GM12878 (cell line): ENCODE measurements around the gene PCLAF. TPM values are rescaled to one million over a fixed set of nuclear protein-coding genes. Genes with fewer than 3 reads are reported as not detected.

Source experiments
- ATAC-seq: fragments of 200-7000 bp; cut with Tn5 transposase; 3 replicates; pipeline ENCODE4 v1.9.1; 2020; ENCODE audit warnings: mild to moderate bottlenecking, moderate library complexity
- BruUV-seq: library from RNA; stranded (reverse); fragments of 400-500 nt; replicated peaks from 2 replicates; lab custom pipeline; 2021; lab: Mats Ljungman, UMichigan
- CTCF ChIA-PET: fragments of 300-600 bp; sonication (Branson Sonifier 250); formaldehyde crosslinking; extraction: SDS; loops from one replicate; lab custom pipeline; 2021; ENCODE audit warnings: inconsistent platforms; lab: Yijun Ruan, JAX
- POLR2A ChIA-PET: fragments of 350-600 bp; formaldehyde crosslinking; extraction: SDS; loops from one replicate; lab custom pipeline; 2021; ENCODE audit warnings: inconsistent platforms; lab: Charles Lee
- RAD21 ChIA-PET: fragments of 300-600 bp; sonication (Branson Sonifier 250); formaldehyde crosslinking; loops from one replicate; lab custom pipeline; 2023; ENCODE audit warnings: antibody characterized with exemption; ENCODE audit not compliant: unreplicated experiment; lab: Charles Lee
- SMC1A ChIA-PET: fragments of 300-600 bp; sonication (Branson Sonifier 250); formaldehyde crosslinking; loops from one replicate; lab custom pipeline; 2023; ENCODE audit not compliant: unreplicated experiment, uncharacterized antibody; lab: Charles Lee
- DNase-seq: peaks from one replicate; pipeline ENCODE4 v3.0.0-alpha.2; 2011; ENCODE audit warnings: low read depth, low spot score
- FAIRE-seq: peaks from 3 replicates; lab custom pipeline; 2011; peaks lifted over from hg19 to GRCh38; lab: Jason Lieb, UNC
- H2AFZ ChIP-seq: 2 replicates; pipeline ENCODE4 v1.6.0; 2011; ENCODE audit warnings: low read depth, low read length, control low read depth; ENCODE audit not compliant: control insufficient read depth
- H3K27ac ChIP-seq: 2 replicates; pipeline ENCODE4 v1.5.1; 2011; ENCODE audit warnings: control low read depth; ENCODE audit not compliant: control insufficient read depth, insufficient read depth
- H3K27me3 ChIP-seq, 2 experiments: replicated peaks in 1 of 2; 2 replicates each; pipeline versions ENCODE4 v1.6.0 to v1.6.1; 2011; ENCODE audit warnings: low read length in 1 of 2; ENCODE audit not compliant: control insufficient read depth in 2 of 2, insufficient read depth in 2 of 2
- H3K36me3 ChIP-seq, 2 experiments: 2 replicates each; pipeline ENCODE4 v1.5.1; 2011; ENCODE audit warnings: low read length in 1 of 2; ENCODE audit not compliant: control insufficient read depth in 2 of 2, insufficient read depth in 2 of 2
- H3K4me1 ChIP-seq: 2 replicates; pipeline ENCODE4 v1.6.1; 2011; ENCODE audit warnings: mild to moderate bottlenecking, low read length, moderate library complexity, mixed read lengths; ENCODE audit not compliant: control insufficient read depth, insufficient read depth
- H3K4me2 ChIP-seq: 2 replicates; pipeline ENCODE4 v1.6.0; 2011; ENCODE audit warnings: control low read depth; ENCODE audit not compliant: control insufficient read depth, insufficient read depth
- H3K4me3 ChIP-seq: fragments of 200-600 bp; sonication (generic); 2 replicates; pipeline ENCODE4 v1.5.1; 2016
- H3K79me2 ChIP-seq: 2 replicates; pipeline ENCODE4 v1.6.0; 2011; ENCODE audit warnings: low read length; ENCODE audit not compliant: control insufficient read depth, insufficient read depth
- H3K9ac ChIP-seq: 2 replicates; pipeline ENCODE4 v1.8.0; 2011; ENCODE audit warnings: low read length, control low read depth, mixed read lengths; ENCODE audit not compliant: control insufficient read depth, insufficient read depth
- H3K9me3 ChIP-seq: replicated peaks from 3 replicates; pipeline ENCODE4 v1.5.1; 2011; ENCODE audit warnings: mild to moderate bottlenecking, low read length; ENCODE audit not compliant: control insufficient read depth, insufficient read depth
- H4K20me1 ChIP-seq: 2 replicates; pipeline ENCODE4 v1.6.0; 2011; ENCODE audit not compliant: control insufficient read depth, insufficient read depth
- BRCA1 ChIP-seq: IDR thresholded peaks from 2 replicates; pipeline ENCODE4 v1.6.1; 2011; ENCODE audit warnings: low read depth, low read length, improper control_type of control experiment
- GATAD2B ChIP-seq: fragments of 450-650 bp; conservative IDR thresholded peaks from 2 replicates; pipeline ENCODE4 v1.6.1; 2017; ENCODE audit warnings: low read depth, mild to moderate bottlenecking, moderate library complexity
- HDAC6 ChIP-seq: fragments of 200-600 bp; sonication (generic); IDR thresholded peaks from one replicate; pipeline ENCODE4 v1.8.0; 2017; ENCODE audit warnings: antibody characterized with exemption; ENCODE audit not compliant: unreplicated experiment
- NFYB ChIP-seq: IDR thresholded peaks from 2 replicates; pipeline ENCODE4 v1.6.1; 2011; ENCODE audit warnings: low read depth, mild to moderate bottlenecking, low read length, improper control_type of control experiment, moderate library complexity; ENCODE audit not compliant: insufficient read depth
- RAD21 ChIP-seq: IDR thresholded peaks from 2 replicates; pipeline ENCODE4 v1.6.1; 2011; ENCODE audit warnings: mild to moderate bottlenecking, low read depth, low read length, moderate library complexity; ENCODE audit not compliant: insufficient read depth
- RUNX3 ChIP-seq: IDR thresholded peaks from 2 replicates; pipeline ENCODE4 v1.6.1; 2012; ENCODE audit warnings: low read length, inconsistent platforms
- TAF1 ChIP-seq: IDR thresholded peaks from 2 replicates; pipeline ENCODE4 v1.6.1; 2011; ENCODE audit warnings: mild to moderate bottlenecking, low read depth, low read length, borderline replicate concordance
- TCF7 ChIP-seq: IDR thresholded peaks from 2 replicates; pipeline ENCODE4 v1.6.1; 2014; ENCODE audit warnings: antibody characterized with exemption, borderline replicate concordance
- ZBTB33 ChIP-seq: fragments of 450-650 bp; IDR thresholded peaks from 2 replicates; pipeline ENCODE4 v1.6.1; 2017; ENCODE audit warnings: mild to moderate bottlenecking
- ZBTB4 ChIP-seq: fragments of 450-650 bp; formaldehyde crosslinking; IDR thresholded peaks from 2 replicates; pipeline ENCODE4 v1.4.0; 2022; ENCODE audit warnings: mild to moderate bottlenecking, moderate library complexity
- ZZZ3 ChIP-seq: IDR thresholded peaks from 2 replicates; pipeline ENCODE4 v1.6.1; 2011; ENCODE audit warnings: low read depth; ENCODE audit not compliant: control insufficient read depth, insufficient read length
- WGBS: methylation state at CpG from one replicate; pipeline ENCODE4 v1.1.6; 2016; ENCODE audit warnings: low lambda C conversion rate; ENCODE audit not compliant: insufficient replicate concordance, insufficient coverage; ENCODE audit errors: missing lambda C conversion rate; 5-methylcytosine and 5-hydroxymethylcytosine counted together
- in situ Hi-C: fragments of 300-500 bp; cut with MboI; formaldehyde crosslinking; loops from 9 replicates; pipeline ENCODE4 v1.14.3; 2018; ENCODE audit warnings: mixed read lengths
- intact Hi-C: fragments of 100-400 bp; cut with micrococcal nuclease; formaldehyde crosslinking; loops from one replicate; pipeline ENCODE4 v1.14.2; 2022; ENCODE audit not compliant: unreplicated experiment
- polyA plus RNA-seq, 11 experiments: library from polyadenylated mRNA; depleted of rRNA in 4 of 11; unstranded in 6 of 11; stranded (reverse) in 5 of 11; fragments of >200 nt; fragmentation: Nextera tagmentation in 4 of 11; fragmentation: Illumina TruSeq in 1 of 11; extraction: Ambion mirVana in 4 of 11; extraction: Trizol in 1 of 11; gene quantifications; 1 replicate in 1 of 11; 2 replicates in 10 of 11; pipeline versions ENCODE4 v1.2.1 to v1.2.3, GENCODE V29; 2011 to 2016; ENCODE audit warnings: inconsistent platforms in 2 of 11, missing spikeins in 2 of 11, low read depth in 1 of 11
- total RNA-seq, 4 experiments: library from RNA; depleted of rRNA in 3 of 4; stranded (reverse); fragments of >200 nt in 3 of 4; fragmentation: Illumina TruSeq in 1 of 4; extraction: Trizol in 1 of 4; gene quantifications; 2 replicates each; pipeline versions ENCODE4 v1.2.1 to v1.2.3, GENCODE V29; 2013 to 2021
- TF ChIP-seq, protein P1 (sequence below): fragments of 450-650 bp; IDR thresholded peaks from 2 replicates; pipeline ENCODE4 v1.6.1; 2017; ENCODE audit warnings: mild to moderate bottlenecking, moderate library complexity

The PCLAF gene
- total and polyA plus RNA-seq, 10 of the 15 experiments (the other 5 are each of a cell fraction or from before 2014, with no cell fraction given): 79.0 to 627 (median 343) TPM

DNA sequence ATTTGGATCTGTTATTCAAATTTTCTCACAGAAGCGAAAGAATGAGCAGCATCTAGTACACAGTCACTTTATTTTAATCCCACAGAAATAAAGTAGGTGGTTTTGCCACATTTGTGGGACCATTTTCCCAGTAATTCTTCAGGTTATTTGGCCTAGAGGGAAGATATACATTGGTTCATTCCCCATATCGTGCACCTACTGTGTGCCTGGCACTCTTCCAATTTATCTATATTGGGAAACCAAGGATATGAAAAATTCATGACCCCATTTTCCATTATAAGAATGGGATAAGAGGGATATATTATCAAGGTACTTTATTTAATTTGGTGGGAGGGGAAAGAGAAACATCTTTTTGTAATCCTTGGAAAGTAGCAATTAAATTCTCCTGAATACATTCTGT, 41.5 kb upstream of the PCLAF start (continued):
- no peak for TF ChIP-seq ZBTB4 (CRISPR knock-in tag)

- no peaks in the 10 kb centered on the region for H3K79me2 ChIP-seq
- no peaks in the 10 kb centered on the region for H3K4me1 ChIP-seq
- H3K9me3 ChIP-seq: no peaks in the 10 kb centered on the region
- no peak overlapping the region for H2AFZ ChIP-seq
- intact Hi-C loops (no loop called here), in situ Hi-C loops (no loop called here)
- ATAC-seq (no peak), FAIRE-seq (no peak), DNase-seq (no peak)
- H3K36me3 ChIP-seq: peaks cover 0 to 26% of the 10 kb centered on the region in 2 experiments; a peak in 2 of 4 replicates
- H3K9ac ChIP-seq: no peak overlapping the region
- 59% methylated on average over 2 of the region's 2 CpGs for WGBS
- ChIA-PET SMC1A (interaction anchor here (0.8 to 1.2 kb wide), 6 partner anchors 9 to 235 kb away, joined by 3 to 5 read pairs (median 3); no protein-coding TSS in a partner anchor), POLR2A (interaction anchor here (0.7 to 1.1 kb wide), 2 partner anchors 46 to 323 kb away, joined by 3 read pairs; no protein-coding TSS in a partner anchor), CTCF (no interaction called here), RAD21 (interaction anchor here (0.7 kb wide), 1 partner anchor 316 kb away, joined by 4 read pairs; no protein-coding TSS in a partner anchor)
- no peaks in the 10 kb centered on the region for H3K27me3 ChIP-seq
- no peaks in the 10 kb centered on the region for H4K20me1 ChIP-seq
- no peak overlapping the region for H3K4me2 ChIP-seq
- H3K27ac ChIP-seq: no peak overlapping the region
- no peak overlapping the region for H3K4me3 ChIP-seq
- BruUV-seq: no TSS peak
- TF ChIP-seq, protein P1, sequence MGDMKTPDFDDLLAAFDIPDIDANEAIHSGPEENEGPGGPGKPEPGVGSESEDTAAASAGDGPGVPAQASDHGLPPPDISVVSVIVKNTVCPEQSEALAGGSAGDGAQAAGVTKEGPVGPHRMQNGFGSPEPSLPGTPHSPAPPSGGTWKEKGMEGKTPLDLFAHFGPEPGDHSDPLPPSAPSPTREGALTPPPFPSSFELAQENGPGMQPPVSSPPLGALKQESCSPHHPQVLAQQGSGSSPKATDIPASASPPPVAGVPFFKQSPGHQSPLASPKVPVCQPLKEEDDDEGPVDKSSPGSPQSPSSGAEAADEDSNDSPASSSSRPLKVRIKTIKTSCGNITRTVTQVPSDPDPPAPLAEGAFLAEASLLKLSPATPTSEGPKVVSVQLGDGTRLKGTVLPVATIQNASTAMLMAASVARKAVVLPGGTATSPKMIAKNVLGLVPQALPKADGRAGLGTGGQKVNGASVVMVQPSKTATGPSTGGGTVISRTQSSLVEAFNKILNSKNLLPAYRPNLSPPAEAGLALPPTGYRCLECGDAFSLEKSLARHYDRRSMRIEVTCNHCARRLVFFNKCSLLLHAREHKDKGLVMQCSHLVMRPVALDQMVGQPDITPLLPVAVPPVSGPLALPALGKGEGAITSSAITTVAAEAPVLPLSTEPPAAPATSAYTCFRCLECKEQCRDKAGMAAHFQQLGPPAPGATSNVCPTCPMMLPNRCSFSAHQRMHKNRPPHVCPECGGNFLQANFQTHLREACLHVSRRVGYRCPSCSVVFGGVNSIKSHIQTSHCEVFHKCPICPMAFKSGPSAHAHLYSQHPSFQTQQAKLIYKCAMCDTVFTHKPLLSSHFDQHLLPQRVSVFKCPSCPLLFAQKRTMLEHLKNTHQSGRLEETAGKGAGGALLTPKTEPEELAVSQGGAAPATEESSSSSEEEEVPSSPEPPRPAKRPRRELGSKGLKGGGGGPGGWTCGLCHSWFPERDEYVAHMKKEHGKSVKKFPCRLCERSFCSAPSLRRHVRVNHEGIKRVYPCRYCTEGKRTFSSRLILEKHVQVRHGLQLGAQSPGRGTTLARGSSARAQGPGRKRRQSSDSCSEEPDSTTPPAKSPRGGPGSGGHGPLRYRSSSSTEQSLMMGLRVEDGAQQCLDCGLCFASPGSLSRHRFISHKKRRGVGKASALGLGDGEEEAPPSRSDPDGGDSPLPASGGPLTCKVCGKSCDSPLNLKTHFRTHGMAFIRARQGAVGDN: no peak
- TF ChIP-seq TCF7: no peak
- TF ChIP-seq TAF1: no peak
- no peak for TF ChIP-seq BRCA1
- no peak for TF ChIP-seq HDAC6
- TF ChIP-seq ZBTB33: no peak
- no peak for TF ChIP-seq RUNX3
- TF ChIP-seq NFYB: no peak
- no peak for TF ChIP-seq RAD21
- no peak for TF ChIP-seq GATAD2B
- TF ChIP-seq ZZZ3: no peak
Measured at GRCh38 chr15:64412216-64412615, 31.0 kb upstream of the PCLAF start.
